Stimulated activated naive CD8-positive, alpha-beta T cell treated with anti-CD3 and anti-CD28 coated beads, Interleukin-15, amount 100 ng/mL, for 72 hours (primary cell): ENCODE data around the gene CCT8L2.
"Not testable (repeated sequence)": the region's sequence is repeated elsewhere in the genome, so short reads cannot be mapped to it uniquely, and the experiment has no call there.

ENCODE experiments used
- ATAC-seq: fragments of 150-1000 bp; cut with Tn5 transposase; 2 replicates; pipeline ENCODE4 v1.10.0; 2021; ENCODE audit warnings: mild to moderate bottlenecking, moderate library complexity
- DNase-seq, 2 donors: peaks; one replicate each; pipeline ENCODE4 v3.0.0; 2021 to 2022
- H3K27ac Mint-ChIP-seq, 2 donors: one replicate each; pipeline ENCODE4 v1.8.0; 2022; ENCODE audit warnings: mild to moderate bottlenecking in 2 of 2, mixed read lengths in 2 of 2, moderate library complexity in 2 of 2
- H3K27me3 Mint-ChIP-seq: one replicate; pipeline ENCODE4 v1.8.0; 2022; ENCODE audit warnings: mixed read lengths
- H3K4me1 Mint-ChIP-seq: one replicate; pipeline ENCODE4 v1.8.0; 2022; ENCODE audit warnings: mild to moderate bottlenecking, mixed read lengths
- H3K4me3 Mint-ChIP-seq, 2 donors: one replicate each; pipeline ENCODE4 v1.8.0; 2022; ENCODE audit warnings: mild to moderate bottlenecking in 2 of 2, mixed read lengths in 2 of 2, moderate library complexity in 1 of 2
- H3K9me3 Mint-ChIP-seq, 2 donors: one replicate each; pipeline ENCODE4 v1.8.0; 2022; ENCODE audit warnings: mixed read lengths in 2 of 2

The CCT8L2 gene

DNA sequence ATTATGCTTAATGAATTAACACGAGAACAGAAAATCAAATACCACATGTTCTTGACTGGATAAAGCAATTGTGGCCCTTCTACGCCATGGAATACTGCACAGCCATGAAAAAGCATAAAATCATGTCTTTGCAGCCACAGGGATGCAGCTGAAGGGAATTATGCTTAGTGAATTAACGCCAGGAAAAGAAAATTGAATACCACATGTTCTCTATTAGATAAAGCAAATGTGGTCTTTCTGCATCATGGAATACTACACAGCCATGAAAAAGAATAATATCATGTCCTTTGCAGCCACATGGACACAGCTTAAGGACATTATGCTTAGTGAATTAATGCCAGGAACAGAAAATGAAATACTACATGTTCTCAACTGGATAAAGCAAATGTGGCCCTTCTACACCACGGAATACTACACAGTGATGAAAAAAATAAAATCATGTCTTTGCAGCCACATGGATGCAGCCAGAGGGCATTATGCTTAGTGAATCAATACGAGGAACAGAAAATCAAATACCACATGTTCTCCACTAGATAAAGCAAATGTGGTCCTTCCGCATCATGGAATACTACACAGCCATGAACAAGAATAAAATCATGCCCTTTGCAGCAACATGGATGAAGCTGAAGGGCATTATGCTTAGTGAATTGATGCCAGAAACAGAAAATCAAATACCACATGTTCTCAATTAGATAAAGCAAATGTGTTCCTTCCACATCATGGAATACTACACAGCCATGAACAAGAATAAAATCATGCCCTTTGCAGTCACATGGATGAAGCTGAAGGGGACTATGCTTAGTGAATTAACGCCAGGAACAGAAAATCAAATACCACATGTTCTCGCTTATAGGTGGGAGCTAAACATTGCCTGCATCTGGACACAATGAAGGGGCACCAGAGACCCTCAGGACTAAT is 37.3 kb downstream of the CCT8L2 start:
- not testable (repeated sequence) for H3K4me3 Mint-ChIP-seq, H3K27ac Mint-ChIP-seq, DNase-seq, H3K9me3 Mint-ChIP-seq, ATAC-seq, H3K27me3 Mint-ChIP-seq, H3K4me1 Mint-ChIP-seq

DNA sequence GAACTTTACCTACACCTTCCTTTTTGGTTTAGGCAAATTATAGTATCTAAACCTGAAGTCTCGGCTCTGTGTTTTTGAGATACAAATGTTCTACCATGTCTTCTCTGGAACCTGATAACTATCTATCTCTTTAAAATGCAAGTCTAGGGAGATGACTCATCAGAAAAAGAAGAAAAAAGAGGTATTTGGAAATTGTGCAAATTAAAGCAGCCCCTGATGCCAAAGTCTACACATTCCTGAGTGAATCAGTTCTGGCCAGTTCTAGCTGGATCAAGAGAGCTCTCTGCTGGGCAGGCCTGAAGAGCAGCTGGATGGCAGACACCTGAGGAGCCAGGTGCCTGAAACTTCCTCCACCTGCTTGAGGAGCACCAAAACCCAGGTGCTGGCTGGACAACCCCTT is 49.3 kb downstream of the CCT8L2 start:
- not testable (repeated sequence) for H3K4me3 Mint-ChIP-seq, ATAC-seq, H3K4me1 Mint-ChIP-seq, H3K9me3 Mint-ChIP-seq, H3K27me3 Mint-ChIP-seq, H3K27ac Mint-ChIP-seq, DNase-seq
